Neural cell (in vitro differentiated cells): ENCODE results near the gene BORCS5. TPM values are rescaled to one million over a fixed set of nuclear protein-coding genes. Genes with fewer than 3 reads are reported as not detected.

ENCODE experiments used
- H2AFZ ChIP-seq: fragments of 200-600, 300-800 bp; sonication (generic), shearing (Covaris generic); 2 replicates; pipeline ENCODE4 v1.6.0; 2014; ENCODE audit warnings: low read depth, mild to moderate bottlenecking, antibody characterized with exemption, low read length, moderate library complexity
- H3F3A ChIP-seq: fragments of 200-600 bp; shearing (Covaris generic); 2 replicates; pipeline ENCODE4 v1.6.1; 2016; ENCODE audit warnings: mild to moderate bottlenecking, moderate library complexity, mixed read lengths, antibody characterized with exemption, low read length; ENCODE audit not compliant: insufficient read depth, poor library complexity, severe bottlenecking
- H3K27ac ChIP-seq: fragments of 200-600, 300-800 bp; sonication (generic), shearing (Covaris generic); 2 replicates; pipeline ENCODE4 v1.5.1; 2014; ENCODE audit warnings: mild to moderate bottlenecking, low read length, moderate library complexity
- H3K27me3 ChIP-seq: fragments of 300-800, 200-600 bp; sonication (generic), shearing (Covaris generic); 2 replicates; pipeline ENCODE4 v1.6.0; 2014; ENCODE audit warnings: mild to moderate bottlenecking, low read depth, low read length, moderate library complexity; ENCODE audit not compliant: insufficient read depth
- H3K36me3 ChIP-seq: fragments of 300-800, 200-600 bp; sonication (generic), shearing (Covaris generic); 2 replicates; pipeline ENCODE4 v1.5.1; 2014; ENCODE audit warnings: mild to moderate bottlenecking, antibody characterized with exemption, low read length, moderate library complexity; ENCODE audit not compliant: insufficient read depth
- H3K4me2 ChIP-seq: fragments of 300-800, 200-600 bp; sonication (generic), shearing (Covaris generic); 2 replicates; pipeline ENCODE4 v1.6.0; 2014; ENCODE audit warnings: mild to moderate bottlenecking, low read length
- H3K4me3 ChIP-seq: fragments of 300-800, 200-600 bp; sonication (generic), shearing (Covaris generic); 2 replicates; pipeline ENCODE4 v1.5.1; 2014; ENCODE audit warnings: mild to moderate bottlenecking, low read length, moderate library complexity
- H3K79me2 ChIP-seq: fragments of 200-600 bp; shearing (Covaris generic); replicated peaks from 2 replicates; pipeline ENCODE4 v1.6.0; 2014; ENCODE audit warnings: mild to moderate bottlenecking, low read length, moderate library complexity; ENCODE audit not compliant: insufficient read depth
- H3K9ac ChIP-seq: fragments of 300-800, 200-600 bp; sonication (generic), shearing (Covaris generic); 2 replicates; pipeline ENCODE4 v1.6.1; 2016; ENCODE audit warnings: mild to moderate bottlenecking, low read length, mixed read lengths
- H3K9me2 ChIP-seq: fragments of 200-600 bp; shearing (Covaris generic); 2 replicates; pipeline ENCODE4 v1.6.1; 2016; ENCODE audit warnings: mild to moderate bottlenecking, low read length, mixed read lengths; ENCODE audit not compliant: insufficient read depth
- H3K9me3 ChIP-seq: fragments of 200-600, 300-800 bp; sonication (generic), shearing (Covaris generic); 2 replicates; pipeline ENCODE4 v1.6.1; 2016; ENCODE audit warnings: mild to moderate bottlenecking, mixed run types, low read length, moderate library complexity, mixed read lengths
- H4K20me1 ChIP-seq: fragments of 200-600 bp; shearing (Covaris generic); 2 replicates; pipeline ENCODE4 v1.6.1; 2016; ENCODE audit warnings: mild to moderate bottlenecking, mixed run types; ENCODE audit not compliant: insufficient read depth
- CTCF ChIP-seq: fragments of 450-650 bp; IDR thresholded peaks from 2 replicates; pipeline ENCODE4 v1.5.1; 2014; ENCODE audit warnings: antibody characterized with exemption, mild to moderate bottlenecking, moderate library complexity; ENCODE audit not compliant: poor library complexity, severe bottlenecking
- EP300 ChIP-seq: fragments of 450-650 bp; conservative IDR thresholded peaks from 2 replicates; pipeline ENCODE4 v1.6.1; 2014; ENCODE audit warnings: antibody characterized with exemption, mild to moderate bottlenecking, moderate library complexity; ENCODE audit not compliant: poor library complexity, severe bottlenecking
- EZH2 ChIP-seq: fragments of 200-600, 300-800 bp; shearing (Covaris generic), sonication (generic); IDR thresholded peaks from 2 replicates; pipeline ENCODE4 v1.6.1; 2014; ENCODE audit warnings: antibody characterized with exemption, low read length, borderline replicate concordance, mild to moderate bottlenecking; ENCODE audit not compliant: insufficient read depth, poor library complexity, severe bottlenecking
- MXI1 ChIP-seq: fragments of 450-650 bp; conservative IDR thresholded peaks from 2 replicates; pipeline ENCODE4 v1.6.1; 2014; ENCODE audit warnings: antibody characterized with exemption, mild to moderate bottlenecking; ENCODE audit not compliant: poor library complexity, severe bottlenecking
- POLR2AphosphoS5 ChIP-seq: IDR thresholded peaks from 2 replicates; pipeline ENCODE4 v1.6.1; 2012
- RAD21 ChIP-seq: fragments of 450-650 bp; conservative IDR thresholded peaks from 2 replicates; pipeline ENCODE4 v1.6.1; 2014; ENCODE audit warnings: antibody characterized with exemption, mild to moderate bottlenecking, moderate library complexity
- REST ChIP-seq: IDR thresholded peaks from 2 replicates; pipeline ENCODE4 v1.6.1; 2012; ENCODE audit warnings: borderline replicate concordance
- SMC3 ChIP-seq: fragments of 450-650 bp; conservative IDR thresholded peaks from 2 replicates; pipeline ENCODE4 v1.6.1; 2014; ENCODE audit warnings: antibody characterized with exemption, mild to moderate bottlenecking, moderate library complexity; ENCODE audit not compliant: poor library complexity
- TAF1 ChIP-seq: IDR thresholded peaks from 2 replicates; pipeline ENCODE4 v1.6.1; 2012; ENCODE audit warnings: low read depth
- polyA plus RNA-seq: library from polyadenylated mRNA; depleted of rRNA; stranded (reverse); fragments of >200 nt; gene quantifications from 2 replicates; pipeline ENCODE4 v1.2.3, GENCODE V29; 2014

The BORCS5 gene
- polyA plus RNA-seq, 1 donor from 2014 or later: 14.2 TPM

- Histone ChIP-seq H2AFZ (no peak overlapping the region), H3K9me3 (no peaks in the 10 kb centered on the region), H3F3A (no peaks in the 10 kb centered on the region), H4K20me1 (no peaks in the 10 kb centered on the region), H3K27me3 (no peaks in the 10 kb centered on the region), H3K4me3 (no peak overlapping the region), H3K9me2 (no peaks in the 10 kb centered on the region), H3K79me2 (peaks cover 13% of the 10 kb centered on the region), H3K4me2 (no peak overlapping the region), H3K36me3 (no peaks in the 10 kb centered on the region), H3K27ac (no peak overlapping the region), H3K9ac (no peak overlapping the region)
- TF ChIP-seq CTCF (no peak), SMC3 (no peak)
Observed at GRCh38 chr12:12510141-12510540, 153.3 kb downstream of the BORCS5 start.

- H3K79me2 ChIP-seq: peaks cover 13% of the 10 kb centered on the region
- no peaks in the 10 kb centered on the region for H3F3A ChIP-seq
- no peaks in the 10 kb centered on the region for H3K9me2 ChIP-seq
- H3K4me2 ChIP-seq: no peak overlapping the region
- no peak overlapping the region for H2AFZ ChIP-seq
- H3K9ac ChIP-seq: no peak overlapping the region
- no peak overlapping the region for H3K4me3 ChIP-seq
- no peaks in the 10 kb centered on the region for H3K9me3 ChIP-seq
- no peak overlapping the region for H3K27ac ChIP-seq
- TF ChIP-seq EP300: no peak
- no peak for TF ChIP-seq MXI1
- no peak for TF ChIP-seq REST
- no peak for TF ChIP-seq EZH2
- no peak for TF ChIP-seq CTCF
- TF ChIP-seq RAD21: no peak
- TF ChIP-seq POLR2AphosphoS5: no peak
- TF ChIP-seq TAF1: no peak
- TF ChIP-seq SMC3: no peak
- no peaks in the 10 kb centered on the region for H3K36me3 ChIP-seq
- H4K20me1 ChIP-seq: no peaks in the 10 kb centered on the region
- no peaks in the 10 kb centered on the region for H3K27me3 ChIP-seq
Observed at GRCh38 chr12:12510551-12510950, 153.7 kb downstream of the BORCS5 start.
